Measurements from ENCODE around the gene SLFN12L. TPM values are rescaled to one million over a fixed set of nuclear protein-coding genes. Genes with fewer than 3 reads are reported as not detected.
"Not testable (repeated sequence)": the region's sequence is repeated elsewhere in the genome, so short reads cannot be mapped to it uniquely, and the experiment has no call there.

Gene SLFN12L
- total RNA-seq, 1 experiment from 2014 or later, result not detected

DNA sequence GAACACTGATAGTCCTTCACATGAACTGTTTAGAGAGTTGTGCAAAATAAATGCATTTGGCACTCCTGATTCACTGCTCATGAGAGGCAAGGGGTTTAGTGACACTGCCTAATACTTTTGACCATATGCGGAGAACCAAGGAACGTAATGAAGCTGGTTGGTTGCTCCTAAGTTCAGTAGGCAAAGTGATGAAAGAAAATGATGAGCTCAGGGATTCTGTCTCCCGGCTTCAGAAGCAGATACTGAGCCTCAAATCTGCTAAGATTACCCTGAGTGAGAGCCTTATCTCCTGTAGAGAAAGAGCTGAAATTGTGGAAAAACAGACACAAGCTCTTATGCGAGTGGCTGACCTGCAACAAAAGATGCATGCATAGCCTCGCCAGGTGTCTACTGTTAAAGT, 83.4 kb downstream of the SLFN12L start:
- not testable (repeated sequence) for H3K79me2 ChIP-seq (ENCODE audit: low read length); H3K4me1 ChIP-seq (ENCODE audit: low read length); H3K27ac ChIP-seq (ENCODE audit: low read length); H3K4me3 ChIP-seq (ENCODE audit: low read length); H3K9ac ChIP-seq (ENCODE audit: low read length); H3K4me2 ChIP-seq (ENCODE audit: low read depth, low read length, poor library complexity, severe bottlenecking); H4K20me1 ChIP-seq (ENCODE audit: insufficient read depth, low read depth, low read length); H3K27me3 ChIP-seq (ENCODE audit: low read length); H3K9me2 ChIP-seq (replicated peaks; ENCODE audit: insufficient read depth, low read length); DNase-seq; H3K9me3 ChIP-seq (ENCODE audit: low read length); H3K36me3 ChIP-seq (ENCODE audit: insufficient read depth, low read length); H2AFZ ChIP-seq (ENCODE audit: low read length)

DNA sequence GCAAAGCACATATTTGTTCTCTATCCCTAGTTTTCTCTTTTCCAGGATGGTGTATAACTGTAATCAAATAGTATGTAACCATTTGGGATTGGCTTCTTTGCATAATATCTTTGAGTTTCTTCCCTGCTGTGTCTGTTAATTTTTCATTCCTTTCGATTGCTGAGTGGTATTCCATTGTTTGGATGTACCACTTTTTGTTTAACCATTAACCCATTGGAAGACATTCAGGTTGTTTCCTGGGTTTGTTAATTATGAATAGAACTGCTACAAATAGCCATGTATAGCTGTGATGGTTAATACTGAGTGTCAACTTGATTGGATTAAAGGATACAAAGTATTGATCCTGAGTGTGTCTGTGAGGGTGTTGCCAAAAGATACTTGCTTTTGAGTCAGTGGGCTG, 84.3 kb downstream of the SLFN12L start:
- no peaks in the 10 kb centered on the region for H3K9me2 ChIP-seq (replicated peaks; ENCODE audit: insufficient read depth, low read length)

DNA sequence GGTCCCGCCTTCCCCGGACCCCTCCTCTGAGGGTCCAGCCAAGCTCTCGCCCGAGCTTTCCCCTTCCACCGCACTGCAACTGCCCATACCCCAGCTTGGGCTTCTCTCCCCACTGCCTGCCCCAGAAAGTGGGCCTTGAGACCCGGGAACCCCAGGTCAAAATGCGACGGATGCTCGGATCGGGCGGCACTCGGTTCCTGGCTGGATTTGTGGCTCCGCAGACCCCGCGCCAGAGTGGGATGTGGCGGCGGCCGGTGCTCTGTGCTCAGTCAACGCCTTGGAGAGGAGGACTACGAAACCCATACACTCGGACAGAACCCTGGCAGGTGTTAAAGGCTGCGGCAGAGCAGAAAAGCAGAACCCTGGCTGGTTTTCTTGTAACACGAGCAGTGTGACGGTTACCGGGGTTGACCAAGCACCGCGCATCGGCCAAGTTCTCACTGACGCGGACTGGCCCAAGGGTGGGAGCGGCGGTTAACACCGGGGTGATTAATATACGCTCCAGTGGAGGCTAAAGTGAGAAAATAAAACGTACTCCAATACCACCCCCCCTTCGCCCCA, 88.0 kb downstream of the SLFN12L start:
- H3K9me3 ChIP-seq (ENCODE audit: low read length), result no peaks in the 10 kb centered on the region
- 0 out of 2 replicates have a peak, but pooled peaks cover 3% of the 10 kb centered on the region for H3K27me3 ChIP-seq (ENCODE audit: low read length)
- no peak overlapping the region for H2AFZ ChIP-seq (ENCODE audit: low read length)
- H3K9me2 ChIP-seq (replicated peaks; ENCODE audit: insufficient read depth, low read length), result no peaks in the 10 kb centered on the region
- H3K79me2 ChIP-seq (ENCODE audit: low read length), result no peaks in the 10 kb centered on the region
- no peak overlapping the region for H3K4me3 ChIP-seq (ENCODE audit: low read length)
- no peak for DNase-seq
- H3K27ac ChIP-seq (ENCODE audit: low read length), result no peak overlapping the region
- no peaks in the 10 kb centered on the region for H3K4me1 ChIP-seq (ENCODE audit: low read length)
- no peak overlapping the region for H3K4me2 ChIP-seq (ENCODE audit: low read depth, low read length, poor library complexity, severe bottlenecking)
- no peaks in the 10 kb centered on the region for H3K36me3 ChIP-seq (ENCODE audit: insufficient read depth, low read length)
- H4K20me1 ChIP-seq (ENCODE audit: insufficient read depth, low read depth, low read length), result no peaks in the 10 kb centered on the region
- no peak overlapping the region for H3K9ac ChIP-seq (ENCODE audit: low read length)

More for the DNA sequence above, 84.3 kb downstream of the SLFN12L start:
- Histone ChIP-seq H3K9me3 (ENCODE audit: low read length) (no peaks in the 10 kb centered on the region), H3K9ac (ENCODE audit: low read length) (no peak overlapping the region), H2AFZ (ENCODE audit: low read length) (no peak overlapping the region), H3K4me1 (ENCODE audit: low read length) (no peaks in the 10 kb centered on the region), H3K4me2 (ENCODE audit: low read depth, low read length, poor library complexity, severe bottlenecking) (no peak overlapping the region), H4K20me1 (ENCODE audit: insufficient read depth, low read depth, low read length) (no peaks in the 10 kb centered on the region), H3K79me2 (ENCODE audit: low read length) (no peaks in the 10 kb centered on the region), H3K36me3 (ENCODE audit: insufficient read depth, low read length) (no peaks in the 10 kb centered on the region), H3K27me3 (ENCODE audit: low read length) (0 out of 2 replicates have a peak, but pooled peaks cover 3% of the 10 kb centered on the region), H3K4me3 (ENCODE audit: low read length) (no peak overlapping the region), H3K27ac (ENCODE audit: low read length) (no peak overlapping the region)
- DNase-seq, result no peak

DNA sequence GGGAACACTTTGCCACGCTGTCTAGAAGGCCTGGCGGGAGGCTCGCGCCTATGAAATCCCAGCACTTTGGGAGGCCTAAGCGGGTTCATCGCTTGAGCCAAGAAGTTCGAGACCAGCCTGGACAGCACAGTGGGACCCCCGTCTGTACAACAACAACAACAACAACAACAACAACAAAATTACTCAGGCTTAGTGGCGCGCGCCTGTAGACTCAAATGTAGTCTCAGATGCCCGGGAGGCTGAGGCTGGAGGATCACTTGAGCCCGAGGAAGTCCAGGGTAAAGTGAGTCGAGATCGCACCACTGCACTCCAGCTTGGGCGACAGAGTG, 88.6 kb downstream of the SLFN12L start:
- H2AFZ ChIP-seq (ENCODE audit: low read length), result no peak overlapping the region
- H3K4me3 ChIP-seq (ENCODE audit: low read length), result no peak overlapping the region; the same call in 1 of the 2 replicates
- no peak overlapping the region for H3K9ac ChIP-seq (ENCODE audit: low read length)

DNA sequence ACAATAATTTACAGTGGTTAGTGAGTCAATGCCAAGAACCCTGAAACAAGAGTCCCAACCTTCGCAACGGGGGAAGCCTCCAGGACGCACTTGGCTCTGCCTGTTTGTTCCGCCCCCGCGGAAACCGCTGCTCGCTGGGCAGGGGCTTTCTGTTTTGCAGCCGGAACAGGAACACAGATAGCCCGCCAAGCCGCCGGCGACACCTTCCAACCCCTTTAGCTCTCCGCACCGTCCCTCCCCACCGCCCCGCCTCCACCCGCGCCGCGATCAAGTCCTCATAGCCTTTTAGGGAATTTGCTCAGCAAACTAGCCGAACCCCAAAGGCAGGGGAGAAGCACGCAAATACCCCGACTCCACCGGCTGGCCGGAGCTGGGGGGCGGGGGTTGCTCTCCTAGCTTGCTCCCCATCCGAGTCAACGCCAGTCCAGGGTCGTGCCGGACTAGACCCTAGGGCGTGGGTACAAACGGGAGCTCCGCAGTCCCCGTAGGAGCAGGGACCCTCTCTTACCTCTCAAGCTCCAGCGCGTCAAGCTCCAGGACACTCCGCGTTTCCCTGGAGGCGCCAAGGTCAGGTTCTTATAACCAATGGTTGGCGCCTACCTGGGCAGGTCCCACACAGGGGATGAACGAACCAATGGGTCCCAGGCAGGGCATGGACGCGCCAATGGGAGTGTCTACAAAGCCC, 89.1 kb downstream of the SLFN12L start, which contains the start of gene SLFN13:
Gene SLFN13 (minus strand): TSS at position 553 of the 685 bp plus-strand sequence. CDS start 3,086 bp downstream, outside the sequence.
- H3K27ac ChIP-seq (ENCODE audit: low read length), result no peak within 1 kb of the TSS
- H2AFZ ChIP-seq (ENCODE audit: low read length), result peak within 1 kb of the TSS; percentile 58; the same call in 1 of the 2 replicates
- no peaks in the 10 kb centered on the region for H3K79me2 ChIP-seq (ENCODE audit: low read length)
- DNase-seq, result no peak
- no peaks in the 10 kb centered on the region for H3K36me3 ChIP-seq (ENCODE audit: insufficient read depth, low read length)
- H3K9ac ChIP-seq (ENCODE audit: low read length), result 0 out of 2 replicates have a peak within 1 kb of the TSS, but pooled peaks have one; percentile 35
- 0 out of 2 replicates have a peak, but pooled peaks cover 3% of the 10 kb centered on the region for H3K27me3 ChIP-seq (ENCODE audit: low read length)
- H4K20me1 ChIP-seq (ENCODE audit: insufficient read depth, low read depth, low read length), result no peaks in the 10 kb centered on the region
- H3K9me2 ChIP-seq (replicated peaks; ENCODE audit: insufficient read depth, low read length), result no peaks in the 10 kb centered on the region
- H3K4me3 ChIP-seq (ENCODE audit: low read length), result peak within 1 kb of the TSS; percentile 38; the same call in 1 of the 2 replicates
- H3K4me2 ChIP-seq (ENCODE audit: low read depth, low read length, poor library complexity, severe bottlenecking), result peak within 1 kb of the TSS; percentile 45
- H3K4me1 ChIP-seq (ENCODE audit: low read length), result no peaks in the 10 kb centered on the region
- H3K9me3 ChIP-seq (ENCODE audit: low read length), result no peaks in the 10 kb centered on the region

More for the DNA sequence above, 88.6 kb downstream of the SLFN12L start:
- DNase-seq, result no peak
- H3K4me2 ChIP-seq (ENCODE audit: low read depth, low read length, poor library complexity, severe bottlenecking), result no peak overlapping the region
- H3K27ac ChIP-seq (ENCODE audit: low read length), result no peak overlapping the region
- H3K79me2 ChIP-seq (ENCODE audit: low read length), result no peaks in the 10 kb centered on the region
- H4K20me1 ChIP-seq (ENCODE audit: insufficient read depth, low read depth, low read length), result no peaks in the 10 kb centered on the region
- H3K4me1 ChIP-seq (ENCODE audit: low read length), result no peaks in the 10 kb centered on the region
- H3K27me3 ChIP-seq (ENCODE audit: low read length), result 0 out of 2 replicates have a peak, but pooled peaks cover 3% of the 10 kb centered on the region
- H3K9me2 ChIP-seq (replicated peaks; ENCODE audit: insufficient read depth, low read length), result no peaks in the 10 kb centered on the region
- H3K36me3 ChIP-seq (ENCODE audit: insufficient read depth, low read length), result no peaks in the 10 kb centered on the region
- H3K9me3 ChIP-seq (ENCODE audit: low read length), result no peaks in the 10 kb centered on the region

DNA sequence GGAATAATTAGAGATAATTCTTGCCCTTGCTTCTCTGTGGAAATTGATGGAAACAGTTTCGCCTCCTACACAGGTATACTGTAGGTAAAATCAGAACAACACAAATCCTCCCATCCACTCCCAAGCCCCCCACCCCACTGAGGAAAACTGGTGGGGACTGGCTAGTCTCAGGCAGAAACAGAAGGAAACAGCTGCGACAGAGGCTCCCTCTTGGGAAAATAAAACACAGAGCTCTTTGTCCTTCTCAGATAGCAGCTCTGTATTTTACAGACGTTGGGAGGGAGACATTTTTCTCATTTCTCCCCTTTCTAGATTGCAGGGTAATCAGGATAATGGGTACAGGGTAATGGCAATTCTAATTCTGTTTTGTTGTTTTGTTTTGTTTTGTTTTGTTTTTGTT, 90.0 kb downstream of the SLFN12L start:
- H3K36me3 ChIP-seq (ENCODE audit: insufficient read depth, low read length), result no peaks in the 10 kb centered on the region
- no peak overlapping the region for H3K9ac ChIP-seq (ENCODE audit: low read length)
- no peak overlapping the region for H3K4me2 ChIP-seq (ENCODE audit: low read depth, low read length, poor library complexity, severe bottlenecking)
- no peaks in the 10 kb centered on the region for H3K9me3 ChIP-seq (ENCODE audit: low read length)
- H4K20me1 ChIP-seq (ENCODE audit: insufficient read depth, low read depth, low read length), result no peaks in the 10 kb centered on the region
- no peaks in the 10 kb centered on the region for H3K27me3 ChIP-seq (ENCODE audit: low read length)
- DNase-seq, result no peak
- H2AFZ ChIP-seq (ENCODE audit: low read length), result no peak overlapping the region
- no peaks in the 10 kb centered on the region for H3K9me2 ChIP-seq (replicated peaks; ENCODE audit: insufficient read depth, low read length)
- H3K79me2 ChIP-seq (ENCODE audit: low read length), result no peaks in the 10 kb centered on the region
- no peak overlapping the region for H3K27ac ChIP-seq (ENCODE audit: low read length)
- H3K4me3 ChIP-seq (ENCODE audit: low read length), result no peak overlapping the region
- H3K4me1 ChIP-seq (ENCODE audit: low read length), result no peaks in the 10 kb centered on the region

DNA sequence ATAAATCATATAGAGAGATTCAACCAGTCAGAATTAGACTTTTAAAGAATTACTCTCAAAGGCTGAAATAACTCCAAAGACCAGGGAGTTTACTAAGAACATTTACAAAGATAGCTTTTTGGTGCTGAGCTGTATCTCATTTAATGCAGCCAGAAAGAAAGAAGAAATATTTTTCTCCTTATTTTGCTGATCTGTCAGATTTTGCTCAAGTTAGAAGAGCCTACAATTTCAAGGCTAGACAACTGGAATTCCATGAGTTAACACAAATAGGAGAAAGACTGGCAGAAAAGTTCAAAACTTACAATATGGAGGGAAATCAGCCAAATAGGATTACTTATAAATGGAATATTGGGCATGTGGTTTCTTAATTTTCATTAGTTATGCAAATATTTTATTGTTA, 99.0 kb downstream of the SLFN12L start:
- Histone ChIP-seq H3K4me3 (ENCODE audit: low read length) (no peak overlapping the region), H2AFZ (ENCODE audit: low read length) (no peak overlapping the region), H3K9me3 (ENCODE audit: low read length) (no peaks in the 10 kb centered on the region), H4K20me1 (ENCODE audit: insufficient read depth, low read depth, low read length) (0 out of 2 replicates have a peak, but pooled peaks cover 3% of the 10 kb centered on the region), H3K9me2 (replicated peaks; ENCODE audit: insufficient read depth, low read length) (no peaks in the 10 kb centered on the region), H3K9ac (ENCODE audit: low read length) (no peak overlapping the region), H3K36me3 (ENCODE audit: insufficient read depth, low read length) (no peaks in the 10 kb centered on the region), H3K27me3 (ENCODE audit: low read length) (no peaks in the 10 kb centered on the region), H3K4me2 (ENCODE audit: low read depth, low read length, poor library complexity, severe bottlenecking) (no peak overlapping the region), H3K79me2 (ENCODE audit: low read length) (no peaks in the 10 kb centered on the region), H3K4me1 (ENCODE audit: low read length) (no peaks in the 10 kb centered on the region), H3K27ac (ENCODE audit: low read length) (no peak overlapping the region)
- DNase-seq, result no peak

DNA sequence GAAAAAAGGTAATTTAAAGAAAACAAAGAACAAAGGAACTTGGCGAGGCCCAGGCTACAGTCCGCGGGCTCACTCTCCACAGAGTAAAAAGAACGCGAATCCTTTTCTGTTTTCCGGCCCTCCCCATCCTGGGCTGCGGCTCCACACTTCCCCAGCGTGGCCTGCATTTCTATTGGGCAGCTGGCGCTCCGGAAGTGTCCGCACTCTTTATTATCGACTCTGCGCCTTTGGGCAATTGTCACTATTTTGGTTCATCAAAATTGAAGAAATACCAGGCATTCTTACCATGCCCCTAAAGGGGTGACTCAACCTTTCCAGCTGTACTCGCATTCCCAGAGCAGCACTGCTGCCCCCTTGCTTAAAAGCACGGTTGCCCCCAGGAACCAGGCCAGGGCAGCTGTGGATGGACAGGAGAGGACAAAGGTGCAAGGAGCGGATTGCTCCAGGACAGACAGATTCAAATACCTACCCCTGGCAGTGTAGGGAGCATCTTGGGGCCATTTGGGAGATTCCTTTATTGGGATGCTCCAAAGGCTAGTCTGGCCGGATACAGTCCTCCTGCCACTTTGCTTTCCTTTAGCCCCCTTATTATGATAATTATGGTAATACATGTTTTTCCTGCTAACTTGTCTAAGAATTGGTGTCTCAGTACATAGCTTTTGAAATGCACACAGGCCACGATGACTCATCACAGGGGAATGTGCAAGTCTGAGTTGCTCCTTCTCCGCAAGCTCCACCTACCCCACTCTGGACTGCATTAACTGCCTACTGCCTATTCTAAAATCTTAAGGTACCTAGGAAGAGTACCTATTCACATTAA, 104.2 kb downstream of the SLFN12L start:
- Histone ChIP-seq H3K4me3 (ENCODE audit: low read length) (no peak overlapping the region), H3K27ac (ENCODE audit: low read length) (no peak overlapping the region), H3K4me1 (ENCODE audit: low read length) (no peaks in the 10 kb centered on the region), H3K79me2 (ENCODE audit: low read length) (no peaks in the 10 kb centered on the region), H2AFZ (ENCODE audit: low read length) (no peak overlapping the region), H3K9me2 (replicated peaks; ENCODE audit: insufficient read depth, low read length) (no peaks in the 10 kb centered on the region), H4K20me1 (ENCODE audit: insufficient read depth, low read depth, low read length) (0 out of 2 replicates have a peak, but pooled peaks cover 3% of the 10 kb centered on the region), H3K9ac (ENCODE audit: low read length) (no peak overlapping the region), H3K36me3 (ENCODE audit: insufficient read depth, low read length) (no peaks in the 10 kb centered on the region), H3K9me3 (ENCODE audit: low read length) (no peaks in the 10 kb centered on the region), H3K4me2 (ENCODE audit: low read depth, low read length, poor library complexity, severe bottlenecking) (no peak overlapping the region), H3K27me3 (ENCODE audit: low read length) (no peaks in the 10 kb centered on the region)
- DNase-seq, result no peak
